K562 (cell line): ENCODE results near the gene PIAS3. TPM values are rescaled to one million over a fixed set of nuclear protein-coding genes. Genes with fewer than 3 reads are reported as not detected.

Experiments
- CBX3 ChIP-seq, 2 experiments: IDR thresholded peaks; 1 replicate in 1 of 2; 2 replicates in 1 of 2; pipeline ENCODE4 v1.6.1; 2012; ENCODE audit warnings: inconsistent platforms in 2 of 2, low read length in 2 of 2, borderline replicate concordance in 1 of 2, control low read depth in 1 of 2
- EGR1 ChIP-seq: fragments of 450-650 bp; conservative IDR thresholded peaks from 2 replicates; pipeline ENCODE4 v1.6.1; 2017; ENCODE audit warnings: mild to moderate bottlenecking
- GABPB1 ChIP-seq: sonication (generic); formaldehyde crosslinking; IDR thresholded peaks from 2 replicates; pipeline ENCODE4 v1.8.0; 2022; ENCODE audit warnings: mild to moderate bottlenecking, missing genetic modification reagents
- GTF2E2 ChIP-seq: fragments of 200-800 bp; sonication (Bioruptor generic); IDR thresholded peaks from 2 replicates; pipeline ENCODE4 v1.6.1; 2016; ENCODE audit warnings: missing genetic modification characterization, missing compliant biosample characterization
- JUNB ChIP-seq: fragments of 450-650 bp; formaldehyde crosslinking; conservative IDR thresholded peaks from 2 replicates; pipeline ENCODE4 v1.4.0; 2020; ENCODE audit warnings: mild to moderate bottlenecking
- MEF2A ChIP-seq: IDR thresholded peaks from 2 replicates; pipeline ENCODE4 v1.6.1; 2011; ENCODE audit warnings: low read depth, mild to moderate bottlenecking, low read length, moderate library complexity; ENCODE audit not compliant: control insufficient read depth
- NFIC ChIP-seq: fragments of 450-650 bp; IDR thresholded peaks from 2 replicates; pipeline ENCODE4 v1.6.1; 2017; ENCODE audit warnings: mild to moderate bottlenecking, inconsistent platforms
- PHTF2 ChIP-seq: fragments of 250-450 bp; sonication (Bioruptor Pico); IDR thresholded peaks from 2 replicates; pipeline ENCODE4 v1.5.0; 2021; ENCODE audit warnings: mild to moderate bottlenecking
- PPARD ChIP-seq: fragments of 250-450 bp; sonication (Bioruptor Pico); IDR thresholded peaks from 2 replicates; pipeline ENCODE4 v1.8.0; 2022; ENCODE audit warnings: inconsistent platforms, mild to moderate bottlenecking, moderate library complexity
- RNF2 ChIP-seq: sonication (generic); IDR thresholded peaks from 2 replicates; pipeline ENCODE4 v1.6.1; 2016
- STAT5B ChIP-seq: fragments of 250-450 bp; sonication (Bioruptor Pico); IDR thresholded peaks from 2 replicates; pipeline ENCODE4 v1.8.0; 2021; ENCODE audit warnings: mild to moderate bottlenecking, inconsistent platforms
- TARDBP ChIP-seq: fragments of 450-650 bp; IDR thresholded peaks from 2 replicates; pipeline ENCODE4 v1.6.1; 2016
- U2AF1 ChIP-seq: fragments of 200-400 bp; formaldehyde crosslinking; optimal IDR thresholded peaks from 2 replicates; pipeline ENCODE3; 2017; ENCODE audit warnings: mild to moderate bottlenecking, low read depth, low read length, moderate library complexity
- WHSC1 ChIP-seq: IDR thresholded peaks from one replicate; pipeline ENCODE4 v1.6.1; 2012; ENCODE audit warnings: low read length, control low read depth, inconsistent platforms
- ZNF668 ChIP-seq: fragments of 250-450 bp; sonication (Bioruptor Pico); IDR thresholded peaks from 2 replicates; pipeline ENCODE4 v1.8.0; 2022; ENCODE audit warnings: mild to moderate bottlenecking, inconsistent platforms
- ZNF785 ChIP-seq: fragments of 250-450 bp; sonication (Bioruptor Pico); IDR thresholded peaks from 2 replicates; pipeline ENCODE4 v1.4.0; 2020; ENCODE audit warnings: mild to moderate bottlenecking
- polyA plus RNA-seq, 8 experiments: library from polyadenylated mRNA; depleted of rRNA in 4 of 8; stranded (reverse) in 5 of 8; unstranded in 3 of 8; fragments of >200 nt; fragmentation: Nextera tagmentation in 2 of 8; fragmentation: Illumina TruSeq in 1 of 8; extraction: Ambion mirVana in 2 of 8; extraction: Trizol in 1 of 8; gene quantifications; 2 replicates each; pipeline versions ENCODE4 v1.2.1 to v1.2.3, GENCODE V29; 2011 to 2014; ENCODE audit warnings: inconsistent platforms in 1 of 8, missing spikeins in 1 of 8
- total RNA-seq, 7 experiments: library from RNA; depleted of rRNA in 6 of 7; stranded (reverse); fragments of >200 nt in 6 of 7; fragmentation: Illumina TruSeq in 2 of 7; extraction: Trizol in 2 of 7; gene quantifications; 2 replicates each; pipeline versions ENCODE4 v1.2.1 to v1.2.3, GENCODE V29; 2011 to 2021; ENCODE audit warnings: low replicate concordance in 1 of 7
- TF ChIP-seq, protein P1 (sequence below): fragments of 450-650 bp; formaldehyde crosslinking; IDR thresholded peaks from 2 replicates; pipeline ENCODE4 v1.4.0; 2020; ENCODE audit warnings: mild to moderate bottlenecking, mixed read lengths
- TF ChIP-seq, protein P2 (sequence below): fragments of 450-650 bp; IDR thresholded peaks from 2 replicates; pipeline ENCODE4 v1.6.1; 2016; ENCODE audit warnings: low read depth
- TF ChIP-seq, protein P3 (sequence below): sonication (generic); formaldehyde crosslinking; IDR thresholded peaks from 2 replicates; pipeline ENCODE4 v1.4.0; 2020; ENCODE audit warnings: mild to moderate bottlenecking, missing genetic modification reagents

Gene PIAS3
- total and polyA plus RNA-seq, 9 of the 15 experiments (the other 6 are each of a cell fraction or from before 2014, with no cell fraction given), result 1.1 to 25.6 (median 7.9) TPM

DNA sequence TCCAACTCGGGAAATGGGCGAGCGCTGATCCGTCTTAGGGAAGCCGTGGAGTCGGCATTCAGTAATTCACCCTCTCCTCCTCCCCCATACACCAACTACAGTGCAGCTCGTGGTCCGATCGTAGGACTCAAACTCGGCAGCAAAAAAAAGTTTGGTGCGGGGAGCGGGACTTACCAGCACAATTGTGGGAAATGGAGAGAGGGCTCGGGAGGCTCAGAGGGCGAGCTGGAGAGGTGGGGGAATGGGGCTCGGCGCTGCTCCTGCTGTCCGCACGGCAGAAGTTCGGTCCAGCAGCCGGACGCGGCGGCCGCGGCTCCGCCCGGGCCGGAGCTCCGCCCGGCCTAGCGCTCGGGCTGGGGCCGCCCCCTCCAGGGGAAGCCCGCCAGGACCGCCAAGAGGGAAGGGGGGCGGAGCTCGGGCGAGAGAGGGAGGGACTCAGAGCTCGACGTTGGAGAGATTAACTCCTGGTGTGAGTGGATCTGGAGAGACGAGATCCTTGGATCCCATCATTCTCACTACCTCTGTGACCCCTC lies 676 bp upstream of the PIAS3 start (continued):
- no peak for TF ChIP-seq GABPB1 (CRISPR knock-in tag)
- TF ChIP-seq MEF2A, result no peak
- no peak for TF ChIP-seq CBX3 (IDR thresholded peaks at IDR 0.05; ENCODE audit: borderline replicate concordance in 1 of 2, low read length in 2 of 2)
- TF ChIP-seq, protein P1, sequence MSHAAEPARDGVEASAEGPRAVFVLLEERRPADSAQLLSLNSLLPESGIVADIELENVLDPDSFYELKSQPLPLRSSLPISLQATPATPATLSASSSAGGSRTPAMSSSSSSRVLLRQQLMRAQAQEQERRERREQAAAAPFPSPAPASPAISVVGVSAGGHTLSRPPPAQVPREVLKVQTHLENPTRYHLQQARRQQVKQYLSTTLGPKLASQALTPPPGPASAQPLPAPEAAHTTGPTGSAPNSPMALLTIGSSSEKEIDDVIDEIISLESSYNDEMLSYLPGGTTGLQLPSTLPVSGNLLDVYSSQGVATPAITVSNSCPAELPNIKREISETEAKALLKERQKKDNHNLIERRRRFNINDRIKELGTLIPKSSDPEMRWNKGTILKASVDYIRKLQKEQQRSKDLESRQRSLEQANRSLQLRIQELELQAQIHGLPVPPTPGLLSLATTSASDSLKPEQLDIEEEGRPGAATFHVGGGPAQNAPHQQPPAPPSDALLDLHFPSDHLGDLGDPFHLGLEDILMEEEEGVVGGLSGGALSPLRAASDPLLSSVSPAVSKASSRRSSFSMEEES (CRISPR knock-in tag), result no peak
- TF ChIP-seq JUNB (CRISPR knock-in tag), result no peak
- no peak; the same call in 1 of the 2 replicates for TF ChIP-seq NFIC
- TF ChIP-seq, protein P2, sequence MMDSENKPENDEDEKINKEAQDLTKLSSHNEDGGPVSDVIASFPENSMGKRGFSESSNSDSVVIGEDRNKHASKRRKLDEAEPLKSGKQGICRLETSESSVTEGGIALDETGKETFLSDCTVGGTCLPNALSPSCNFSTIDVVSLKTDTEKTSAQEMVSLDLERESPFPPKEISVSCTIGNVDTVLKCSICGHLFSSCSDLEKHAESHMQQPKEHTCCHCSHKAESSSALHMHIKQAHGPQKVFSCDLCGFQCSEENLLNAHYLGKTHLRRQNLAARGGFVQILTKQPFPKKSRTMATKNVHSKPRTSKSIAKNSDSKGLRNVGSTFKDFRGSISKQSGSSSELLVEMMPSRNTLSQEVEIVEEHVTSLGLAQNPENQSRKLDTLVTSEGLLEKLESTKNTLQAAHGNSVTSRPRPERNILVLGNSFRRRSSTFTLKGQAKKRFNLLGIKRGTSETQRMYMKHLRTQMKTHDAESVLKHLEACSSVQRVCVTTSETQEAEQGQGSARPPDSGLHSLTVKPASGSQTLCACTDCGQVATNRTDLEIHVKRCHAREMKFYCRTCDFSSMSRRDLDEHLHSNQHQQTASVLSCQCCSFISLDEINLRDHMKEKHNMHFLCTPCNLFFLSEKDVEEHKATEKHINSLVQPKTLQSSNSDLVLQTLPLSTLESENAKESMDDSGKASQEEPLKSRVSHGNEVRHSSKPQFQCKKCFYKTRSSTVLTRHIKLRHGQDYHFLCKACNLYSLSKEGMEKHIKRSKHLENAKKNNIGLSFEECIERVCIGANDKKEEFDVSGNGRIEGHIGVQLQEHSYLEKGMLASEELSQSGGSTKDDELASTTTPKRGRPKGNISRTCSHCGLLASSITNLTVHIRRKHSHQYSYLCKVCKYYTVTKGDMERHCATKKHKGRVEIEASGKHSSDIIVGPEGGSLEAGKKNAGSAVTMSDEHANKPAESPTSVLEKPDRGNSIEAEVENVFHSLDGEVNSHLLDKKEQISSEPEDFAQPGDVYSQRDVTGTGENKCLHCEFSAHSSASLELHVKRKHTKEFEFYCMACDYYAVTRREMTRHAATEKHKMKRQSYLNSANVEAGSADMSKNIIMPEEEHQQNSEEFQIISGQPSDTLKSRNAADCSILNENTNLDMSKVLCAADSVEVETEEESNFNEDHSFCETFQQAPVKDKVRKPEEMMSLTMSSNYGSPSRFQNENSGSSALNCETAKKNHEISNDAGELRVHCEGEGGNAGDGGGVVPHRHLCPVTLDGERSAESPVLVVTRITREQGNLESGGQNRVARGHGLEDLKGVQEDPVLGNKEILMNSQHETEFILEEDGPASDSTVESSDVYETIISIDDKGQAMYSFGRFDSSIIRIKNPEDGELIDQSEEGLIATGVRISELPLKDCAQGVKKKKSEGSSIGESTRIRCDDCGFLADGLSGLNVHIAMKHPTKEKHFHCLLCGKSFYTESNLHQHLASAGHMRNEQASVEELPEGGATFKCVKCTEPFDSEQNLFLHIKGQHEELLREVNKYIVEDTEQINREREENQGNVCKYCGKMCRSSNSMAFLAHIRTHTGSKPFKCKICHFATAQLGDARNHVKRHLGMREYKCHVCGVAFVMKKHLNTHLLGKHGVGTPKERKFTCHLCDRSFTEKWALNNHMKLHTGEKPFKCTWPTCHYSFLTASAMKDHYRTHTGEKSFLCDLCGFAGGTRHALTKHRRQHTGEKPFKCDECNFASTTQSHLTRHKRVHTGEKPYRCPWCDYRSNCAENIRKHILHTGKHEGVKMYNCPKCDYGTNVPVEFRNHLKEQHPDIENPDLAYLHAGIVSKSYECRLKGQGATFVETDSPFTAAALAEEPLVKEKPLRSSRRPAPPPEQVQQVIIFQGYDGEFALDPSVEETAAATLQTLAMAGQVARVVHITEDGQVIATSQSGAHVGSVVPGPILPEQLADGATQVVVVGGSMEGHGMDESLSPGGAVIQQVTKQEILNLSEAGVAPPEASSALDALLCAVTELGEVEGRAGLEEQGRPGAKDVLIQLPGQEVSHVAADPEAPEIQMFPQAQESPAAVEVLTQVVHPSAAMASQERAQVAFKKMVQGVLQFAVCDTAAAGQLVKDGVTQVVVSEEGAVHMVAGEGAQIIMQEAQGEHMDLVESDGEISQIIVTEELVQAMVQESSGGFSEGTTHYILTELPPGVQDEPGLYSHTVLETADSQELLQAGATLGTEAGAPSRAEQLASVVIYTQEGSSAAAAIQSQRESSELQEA, result no peak
- no peak for TF ChIP-seq TARDBP
- TF ChIP-seq ZNF668 (CRISPR knock-in tag), result no peak
- 0 out of 2 replicates have a peak, but pooled peaks have one; percentile 10 for TF ChIP-seq EGR1
- TF ChIP-seq, protein P3, sequence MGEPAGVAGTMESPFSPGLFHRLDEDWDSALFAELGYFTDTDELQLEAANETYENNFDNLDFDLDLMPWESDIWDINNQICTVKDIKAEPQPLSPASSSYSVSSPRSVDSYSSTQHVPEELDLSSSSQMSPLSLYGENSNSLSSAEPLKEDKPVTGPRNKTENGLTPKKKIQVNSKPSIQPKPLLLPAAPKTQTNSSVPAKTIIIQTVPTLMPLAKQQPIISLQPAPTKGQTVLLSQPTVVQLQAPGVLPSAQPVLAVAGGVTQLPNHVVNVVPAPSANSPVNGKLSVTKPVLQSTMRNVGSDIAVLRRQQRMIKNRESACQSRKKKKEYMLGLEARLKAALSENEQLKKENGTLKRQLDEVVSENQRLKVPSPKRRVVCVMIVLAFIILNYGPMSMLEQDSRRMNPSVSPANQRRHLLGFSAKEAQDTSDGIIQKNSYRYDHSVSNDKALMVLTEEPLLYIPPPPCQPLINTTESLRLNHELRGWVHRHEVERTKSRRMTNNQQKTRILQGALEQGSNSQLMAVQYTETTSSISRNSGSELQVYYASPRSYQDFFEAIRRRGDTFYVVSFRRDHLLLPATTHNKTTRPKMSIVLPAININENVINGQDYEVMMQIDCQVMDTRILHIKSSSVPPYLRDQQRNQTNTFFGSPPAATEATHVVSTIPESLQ (CRISPR knock-in tag), result no peak
- TF ChIP-seq ZNF785 (CRISPR knock-in tag), result no peak
- TF ChIP-seq RNF2, result no peak
- no peak for TF ChIP-seq PHTF2 (CRISPR knock-in tag)
- TF ChIP-seq WHSC1, result no peak
- TF ChIP-seq STAT5B (CRISPR knock-in tag), result no peak
- peak; percentile 33; the same call in 1 of the 2 replicates for TF ChIP-seq GTF2E2
- no peak for TF ChIP-seq U2AF1
- TF ChIP-seq PPARD (CRISPR knock-in tag), result no peak
